Endothelial cell of umbilical vein (primary cell): Measurements from ENCODE around the gene FZD1. TPM values are rescaled to one million over a fixed set of nuclear protein-coding genes. Genes with fewer than 3 reads are reported as not detected.
A peak's percentile ranks its signal among the peaks of the same experiment; 100 is the strongest.

Source experiments
- BruUV-seq: library from RNA; stranded (reverse); fragments of 400-500 nt; replicated peaks from 2 replicates; lab custom pipeline; 2021; lab: Mats Ljungman, UMichigan
- CTCF ChIA-PET: fragments of 300-600, 350-600 bp; sonication (Branson Sonifier 250); formaldehyde crosslinking; loops from one replicate; lab custom pipeline; 2021; ENCODE audit warnings: antibody characterized with exemption, inconsistent platforms; lab: Charles Lee
- POLR2A ChIA-PET: fragments of 300-600, 350-600 bp; sonication (Branson Sonifier 250); formaldehyde crosslinking; loops from one replicate; lab custom pipeline; 2021; ENCODE audit warnings: antibody characterized with exemption, inconsistent platforms; lab: Charles Lee
- DNase-seq: peaks from one replicate; pipeline ENCODE4 v3.0.0-alpha.2; 2011; ENCODE audit warnings: low read depth, low spot score
- FAIRE-seq: peaks from 2 replicates; lab custom pipeline; 2011; peaks lifted over from hg19 to GRCh38; lab: Jason Lieb, UNC
- H2AFZ ChIP-seq: 2 replicates; pipeline ENCODE4 v1.6.0; 2012; ENCODE audit warnings: low read depth, low read length, control low read depth, inconsistent platforms
- H3K27ac ChIP-seq: 2 replicates; pipeline ENCODE4 v1.5.1; 2011; ENCODE audit warnings: low read depth, mild to moderate bottlenecking, control low read depth, low read length, moderate library complexity; ENCODE audit not compliant: insufficient read depth
- H3K27me3 ChIP-seq, 2 experiments: 2 replicates each; pipeline versions ENCODE4 v1.6.0 to v1.6.1; 2011; ENCODE audit warnings: low read length in 2 of 2, mixed read lengths in 1 of 2; ENCODE audit not compliant: control insufficient read depth in 2 of 2, insufficient read depth in 2 of 2
- H3K36me3 ChIP-seq, 2 experiments: 2 replicates in 1 of 2; 3 replicates in 1 of 2; pipeline ENCODE4 v1.5.1; 2011; ENCODE audit warnings: low read length in 2 of 2, mild to moderate bottlenecking in 1 of 2, moderate library complexity in 1 of 2; ENCODE audit not compliant: control insufficient read depth in 2 of 2, insufficient read depth in 2 of 2; ENCODE audit errors: extremely low read depth in 1 of 2
- H3K4me1 ChIP-seq: 3 replicates; pipeline ENCODE4 v1.5.1; 2011; ENCODE audit warnings: mild to moderate bottlenecking, low read length; ENCODE audit not compliant: control insufficient read depth, insufficient read depth; ENCODE audit errors: extremely low read depth
- H3K4me2 ChIP-seq: 2 replicates; pipeline ENCODE4 v1.6.1; 2011; ENCODE audit warnings: low read length, control low read depth, mixed read lengths; ENCODE audit not compliant: insufficient read depth
- H3K4me3 ChIP-seq, 3 experiments: fragments of 200-600 bp in 1 of 3; sonication (generic), shearing (Covaris generic) in 1 of 3; replicated peaks in 1 of 3; 2 replicates each; pipeline ENCODE4 v1.5.1; 2011 to 2016; ENCODE audit warnings: control low read depth in 3 of 3, low read length in 3 of 3, mild to moderate bottlenecking in 2 of 3, inconsistent platforms in 1 of 3, low read depth in 1 of 3, moderate library complexity in 1 of 3; ENCODE audit not compliant: insufficient read depth in 1 of 3
- H3K79me2 ChIP-seq: 2 replicates; pipeline ENCODE4 v1.6.0; 2012; ENCODE audit warnings: low read length, inconsistent platforms; ENCODE audit not compliant: control insufficient read depth, insufficient read depth
- H3K9ac ChIP-seq: replicated peaks from 2 replicates; pipeline ENCODE3; 2011; ENCODE audit warnings: low read length, control low read depth; ENCODE audit not compliant: insufficient read depth; ENCODE audit errors: extremely low read depth
- H3K9me1 ChIP-seq: replicated peaks from 3 replicates; pipeline ENCODE4 v1.6.0; 2011; ENCODE audit warnings: mild to moderate bottlenecking, low read length; ENCODE audit not compliant: control insufficient read depth, insufficient read depth; ENCODE audit errors: extremely low read depth
- H3K9me3 ChIP-seq: replicated peaks from 2 replicates; pipeline ENCODE4 v1.5.1; 2012; ENCODE audit warnings: low read length, inconsistent platforms; ENCODE audit not compliant: control insufficient read depth, insufficient read depth
- H4K20me1 ChIP-seq: replicated peaks from 2 replicates; pipeline ENCODE3; 2011; ENCODE audit warnings: mild to moderate bottlenecking, low read length; ENCODE audit not compliant: control insufficient read depth, insufficient read depth; ENCODE audit errors: extremely low read depth
- CTCF ChIP-seq, 2 donors: IDR thresholded peaks; 1 replicate in 1 of 2; 2 replicates in 1 of 2; pipeline ENCODE4 v1.5.1; 2011; ENCODE audit warnings: low read length in 2 of 2, mild to moderate bottlenecking in 2 of 2, moderate library complexity in 2 of 2, control low read depth in 1 of 2, inconsistent platforms in 1 of 2, low read depth in 1 of 2; ENCODE audit not compliant: insufficient read depth in 1 of 2; ENCODE audit errors: extremely low read depth in 1 of 2
- EZH2 ChIP-seq: IDR thresholded peaks from 2 replicates; pipeline ENCODE4 v1.6.1; 2012; ENCODE audit warnings: borderline replicate concordance, low read depth, mild to moderate bottlenecking, moderate library complexity, low read length, inconsistent platforms; ENCODE audit not compliant: severe bottlenecking
- FOS ChIP-seq: IDR thresholded peaks from 2 replicates; pipeline ENCODE4 v1.6.1; 2011; ENCODE audit warnings: mild to moderate bottlenecking, low read length, moderate library complexity, borderline replicate concordance; ENCODE audit not compliant: insufficient read depth
- GATA2 ChIP-seq: IDR thresholded peaks from 2 replicates; pipeline ENCODE4 v1.7.0; 2011; ENCODE audit warnings: low read depth, mild to moderate bottlenecking, moderate library complexity, mixed read lengths, low read length; ENCODE audit not compliant: insufficient read length, insufficient read depth
- JUN ChIP-seq: IDR thresholded peaks from 2 replicates; pipeline ENCODE4 v1.6.1; 2011; ENCODE audit warnings: borderline replicate concordance, low read depth; ENCODE audit not compliant: insufficient read length, insufficient read depth
- MAX ChIP-seq: IDR thresholded peaks from 2 replicates; pipeline ENCODE4 v1.6.1; 2011; ENCODE audit not compliant: insufficient read depth, insufficient read length
- MYC ChIP-seq: IDR thresholded peaks from one replicate; pipeline ENCODE4 v1.6.1; 2011; ENCODE audit warnings: mild to moderate bottlenecking, low read depth, low read length
- POLR2A ChIP-seq: IDR thresholded peaks from 2 replicates; pipeline ENCODE4 v1.6.1; 2012; ENCODE audit warnings: low read depth, mild to moderate bottlenecking, control low read depth, low read length
- POLR2AphosphoS5 ChIP-seq: IDR thresholded peaks from 2 replicates; pipeline ENCODE4 v1.6.1; 2012; ENCODE audit warnings: low read depth, mild to moderate bottlenecking, control low read depth, low read length, moderate library complexity; ENCODE audit not compliant: insufficient read depth
- dilution Hi-C: fragments of 300-500 bp; cut with MboI; formaldehyde crosslinking; loops from one replicate; pipeline ENCODE4 v1.15.0; 2019; ENCODE audit warnings: low sequenced_read_pairs; ENCODE audit not compliant: extremely low pct_ligation_motif_present
- intact Hi-C: fragments of 100-400 bp; cut with micrococcal nuclease; formaldehyde crosslinking; loops from one replicate; pipeline ENCODE4 v1.10.0; 2022
- polyA plus RNA-seq, 4 experiments: library from polyadenylated mRNA; depleted of rRNA in 3 of 4; stranded (reverse) in 3 of 4; unstranded in 1 of 4; fragments of >200 nt; gene quantifications; 2 replicates each; pipeline versions ENCODE4 v1.2.1 to v1.2.3, GENCODE V29; 2011 to 2012; ENCODE audit warnings: missing spikeins in 1 of 4
- total RNA-seq: library from RNA; stranded (reverse); gene quantifications from 2 replicates; pipeline ENCODE4 v1.2.3, GENCODE V29; 2021

FZD1 gene
- total and polyA plus RNA-seq, 2 donors (not counting 3 experiments of a cell fraction or from before 2014, with no cell fraction given), result 2.4 to 3.4 TPM

GRCh38 chr7:91239772-91240171 is 24.5 kb upstream of the FZD1 start:
- intact Hi-C loops, result loop anchor here (1.0 kb wide), 1 partner anchor 25 kb away; the partner anchor contains the start of gene FZD1
- Histone ChIP-seq H4K20me1 (no peaks in the 10 kb centered on the region), H3K9me3 (no peaks in the 10 kb centered on the region), H3K4me3 (no peak overlapping the region), H3K27ac (no peak overlapping the region), H3K27me3 (peaks cover 9 to 16% of the 10 kb centered on the region in 2 experiments), H3K9me1 (no peaks in the 10 kb centered on the region), H2AFZ (no peak overlapping the region), H3K4me1 (peaks cover 12% of the 10 kb centered on the region), H3K4me2 (peak overlapping the region; percentile 17), H3K79me2 (no peaks in the 10 kb centered on the region), H3K9ac (no peak overlapping the region), H3K36me3 (no peaks in the 10 kb centered on the region)
- dilution Hi-C loops, result no loop called here
- ChIA-PET POLR2A (no interaction called here), CTCF (interaction anchor here (1.1 to 3.2 kb wide), 3 partner anchors 10 to 46 kb away, joined by 3 to 10 read pairs (median 6); no protein-coding TSS in a partner anchor)
- FAIRE-seq (no peak), DNase-seq (no peak)
- no TSS peak for BruUV-seq
- TF ChIP-seq JUN (no peak), POLR2AphosphoS5 (no peak), POLR2A (no peak), MYC (no peak), FOS (no peak), GATA2 (no peak), EZH2 (no peak), CTCF (IDR thresholded peaks at IDR 0.05; ENCODE audit: extremely low read depth in 1 of 2, insufficient read depth in 1 of 2, low read depth in 1 of 2, low read length in 2 of 2) (no peak), MAX (no peak)
